ENCODE measurements around the gene GLUD1.
"Not testable (repeated sequence)": the region's sequence is repeated elsewhere in the genome, so short reads cannot be mapped to it uniquely, and the experiment has no call there.

The GLUD1 gene

GRCh38 chr10:87101996-87102395 lies 7.4 kb upstream of the GLUD1 start:
- H3K4me3 Mint-ChIP-seq, result no peak overlapping the region
- H3K36me3 Mint-ChIP-seq, result peaks cover 34 to 48% of the 10 kb centered on the region in 2 donors
- DNase-seq (no peak), ATAC-seq (replicated peaks) (no peak)
- H3K4me1 Mint-ChIP-seq, result peaks cover 0 to 2% of the 10 kb centered on the region in 2 donors
- no peaks in the 10 kb centered on the region for H3K9me3 Mint-ChIP-seq
- H3K27me3 Mint-ChIP-seq, result no peaks in the 10 kb centered on the region
- no peak overlapping the region for H3K27ac Mint-ChIP-seq

- Mint-ChIP-seq H3K4me3 (peak overlapping the region; percentile 88), H3K9me3 (no peaks in the 10 kb centered on the region), H3K27me3 (no peaks in the 10 kb centered on the region), H3K4me1 (peaks cover 21 to 35% of the 10 kb centered on the region in 2 donors), H3K36me3 (peaks cover 9 to 19% of the 10 kb centered on the region in 2 donors), H3K27ac (peak overlapping the region; percentile 92)
- DNase-seq (peak; percentile 81), ATAC-seq (replicated peaks) (peak; percentile 70 to 72)
These were observed 748 bp upstream of the GLUD1 start for GRCh38 chr10:87095236-87095945.

GRCh38 chr10:87093632-87094372 lies 841 bp downstream of the GLUD1 start:
- peaks cover 8 to 15% of the 10 kb centered on the region in 2 donors for H3K36me3 Mint-ChIP-seq
- peaks cover 28 to 46% of the 10 kb centered on the region in 2 donors for H3K4me1 Mint-ChIP-seq

GRCh38 chr10:87092861-87093631 lies 1.6 kb downstream of the GLUD1 start:
- H3K36me3 Mint-ChIP-seq, result peaks cover 8 to 15% of the 10 kb centered on the region in 2 donors
- H3K4me1 Mint-ChIP-seq, result peaks cover 28 to 46% of the 10 kb centered on the region in 2 donors
- H3K9me3 Mint-ChIP-seq, result no peaks in the 10 kb centered on the region
- peak overlapping the region; percentile 94 to 95 for H3K4me3 Mint-ChIP-seq
- DNase-seq (no peak), ATAC-seq (replicated peaks) (no peak)
- peak overlapping the region; percentile 5 for H3K27ac Mint-ChIP-seq
- H3K27me3 Mint-ChIP-seq, result no peaks in the 10 kb centered on the region

More at GRCh38 chr10:87093632-87094372, 841 bp downstream of the GLUD1 start:
- Mint-ChIP-seq H3K4me3 (peak overlapping the region; percentile 95), H3K9me3 (no peaks in the 10 kb centered on the region), H3K27me3 (no peaks in the 10 kb centered on the region), H3K27ac (peak overlapping the region; percentile 98)
- ATAC-seq (replicated peaks) (peak; percentile 39 to 42), DNase-seq (peak; percentile 61)

- H3K4me1 Mint-ChIP-seq, result peaks cover 28 to 50% of the 10 kb centered on the region in 2 donors
- ATAC-seq (replicated peaks) (no peak), DNase-seq (no peak)
- peak overlapping the region; percentile 5 for H3K27ac Mint-ChIP-seq
- H3K4me3 Mint-ChIP-seq, result peak overlapping the region; percentile 94 to 95
- H3K36me3 Mint-ChIP-seq, result peaks cover 11 to 20% of the 10 kb centered on the region in 2 donors
- H3K9me3 Mint-ChIP-seq, result no peaks in the 10 kb centered on the region
- H3K27me3 Mint-ChIP-seq, result no peaks in the 10 kb centered on the region
These were observed 2.2 kb downstream of the GLUD1 start for GRCh38 chr10:87092376-87092860.

GRCh38 chr10:87090779-87091178 lies 3.9 kb downstream of the GLUD1 start:
- H3K9me3 Mint-ChIP-seq, result no peaks in the 10 kb centered on the region
- DNase-seq, result no peak
- no peak overlapping the region for H3K27ac Mint-ChIP-seq
- peaks cover 37 to 63% of the 10 kb centered on the region in 2 donors for H3K4me1 Mint-ChIP-seq
- no peaks in the 10 kb centered on the region for H3K27me3 Mint-ChIP-seq
- H3K4me3 Mint-ChIP-seq, result no peak overlapping the region
- peaks cover 20 to 33% of the 10 kb centered on the region in 2 donors for H3K36me3 Mint-ChIP-seq
- ATAC-seq (replicated peaks), result no peak

- Mint-ChIP-seq H3K4me3 (no peak overlapping the region), H3K27ac (no peak overlapping the region), H3K36me3 (peaks cover 22 to 39% of the 10 kb centered on the region in 2 donors), H3K27me3 (no peaks in the 10 kb centered on the region), H3K9me3 (no peaks in the 10 kb centered on the region), H3K4me1 (peaks cover 43 to 71% of the 10 kb centered on the region in 2 donors)
- DNase-seq (no peak), ATAC-seq (replicated peaks) (no peak)
These were observed 4.9 kb downstream of the GLUD1 start for GRCh38 chr10:87089746-87090145.

GRCh38 chr10:87085537-87085936 lies 9.1 kb downstream of the GLUD1 start:
- no peaks in the 10 kb centered on the region for H3K27me3 Mint-ChIP-seq
- peaks cover 20 to 45% of the 10 kb centered on the region in 2 donors for H3K36me3 Mint-ChIP-seq
- ATAC-seq (replicated peaks), result no peak
- no peak overlapping the region for H3K27ac Mint-ChIP-seq
- no peak for DNase-seq
- H3K9me3 Mint-ChIP-seq, result no peaks in the 10 kb centered on the region
- H3K4me3 Mint-ChIP-seq, result no peak overlapping the region
- H3K4me1 Mint-ChIP-seq, result peaks cover 40 to 65% of the 10 kb centered on the region in 2 donors

GRCh38 chr10:87084291-87084782 lies 10.3 kb downstream of the GLUD1 start:
- H3K27ac Mint-ChIP-seq, result peak overlapping the region; percentile 94
- peak overlapping the region in 1 of 2 donors; percentile 54 for H3K4me3 Mint-ChIP-seq
- H3K36me3 Mint-ChIP-seq, result peaks cover 18 to 49% of the 10 kb centered on the region in 2 donors
- H3K9me3 Mint-ChIP-seq, H3K27me3 Mint-ChIP-seq, DNase-seq: not testable (repeated sequence)
- peaks cover 36 to 55% of the 10 kb centered on the region in 2 donors for H3K4me1 Mint-ChIP-seq
- peak; percentile 81 to 90 for ATAC-seq (replicated peaks)

- Mint-ChIP-seq H3K27ac (peak overlapping the region; percentile 94), H3K4me3 (peak overlapping the region in 1 of 2 donors; percentile 25), H3K36me3 (peaks cover 16 to 47% of the 10 kb centered on the region in 2 donors), H3K4me1 (peaks cover 33 to 52% of the 10 kb centered on the region in 2 donors)
- H3K27me3 Mint-ChIP-seq, DNase-seq, H3K9me3 Mint-ChIP-seq: not testable (repeated sequence)
- ATAC-seq (replicated peaks), result peak; percentile 19 to 68
These were observed 10.9 kb downstream of the GLUD1 start for GRCh38 chr10:87083576-87084290.

- Mint-ChIP-seq H3K36me3 (peaks cover 14 to 40% of the 10 kb centered on the region in 2 donors), H3K4me1 (peaks cover 35 to 52% of the 10 kb centered on the region in 2 donors), H3K27ac (peak overlapping the region; percentile 53)
- H3K27me3 Mint-ChIP-seq; DNase-seq; H3K4me3 Mint-ChIP-seq; H3K9me3 Mint-ChIP-seq; ATAC-seq (replicated peaks): not testable (repeated sequence)
These were observed 12.4 kb downstream of the GLUD1 start for GRCh38 chr10:87082219-87082618.

- H3K27ac Mint-ChIP-seq, result not testable (repeated sequence)
These were observed 13.1 kb downstream of the GLUD1 start for GRCh38 chr10:87081574-87081973.

GRCh38 chr10:87080621-87081020 lies 14.0 kb downstream of the GLUD1 start:
- not testable (repeated sequence) for H3K4me3 Mint-ChIP-seq; DNase-seq; ATAC-seq (replicated peaks); H3K27me3 Mint-ChIP-seq; H3K27ac Mint-ChIP-seq; H3K9me3 Mint-ChIP-seq
- peaks cover 25 to 40% of the 10 kb centered on the region in 2 donors for H3K4me1 Mint-ChIP-seq
- H3K36me3 Mint-ChIP-seq, result peaks cover 9 to 27% of the 10 kb centered on the region in 2 donors

More at GRCh38 chr10:87081574-87081973, 13.1 kb downstream of the GLUD1 start:
- H3K4me1 Mint-ChIP-seq, result peaks cover 31 to 48% of the 10 kb centered on the region in 2 donors
- H3K36me3 Mint-ChIP-seq, result peaks cover 10 to 36% of the 10 kb centered on the region in 2 donors
- not testable (repeated sequence) for H3K27me3 Mint-ChIP-seq; H3K9me3 Mint-ChIP-seq; H3K4me3 Mint-ChIP-seq; ATAC-seq (replicated peaks); DNase-seq

Measured in stimulated activated naive B cell treated with anti-CD40 and anti-IgM and Interleukin-4, amounts not matched to agents 10 μg/mL and 1 μg/mL and 100 μg/mL, for 72 hours (primary cell).